Stimulated activated CD8-positive, alpha-beta memory T cell treated with anti-CD3 and anti-CD28 coated beads, Interleukin-2, amount 100 ng/mL, for 1 hour (primary cell): ENCODE results near the gene PRKCE.

Experiments
- DNase-seq, 2 donors: peaks; one replicate each; pipeline ENCODE4 v3.0.0-alpha.2; 2020; ENCODE audit warnings: low read depth in 2 of 2

Gene PRKCE

DNA sequence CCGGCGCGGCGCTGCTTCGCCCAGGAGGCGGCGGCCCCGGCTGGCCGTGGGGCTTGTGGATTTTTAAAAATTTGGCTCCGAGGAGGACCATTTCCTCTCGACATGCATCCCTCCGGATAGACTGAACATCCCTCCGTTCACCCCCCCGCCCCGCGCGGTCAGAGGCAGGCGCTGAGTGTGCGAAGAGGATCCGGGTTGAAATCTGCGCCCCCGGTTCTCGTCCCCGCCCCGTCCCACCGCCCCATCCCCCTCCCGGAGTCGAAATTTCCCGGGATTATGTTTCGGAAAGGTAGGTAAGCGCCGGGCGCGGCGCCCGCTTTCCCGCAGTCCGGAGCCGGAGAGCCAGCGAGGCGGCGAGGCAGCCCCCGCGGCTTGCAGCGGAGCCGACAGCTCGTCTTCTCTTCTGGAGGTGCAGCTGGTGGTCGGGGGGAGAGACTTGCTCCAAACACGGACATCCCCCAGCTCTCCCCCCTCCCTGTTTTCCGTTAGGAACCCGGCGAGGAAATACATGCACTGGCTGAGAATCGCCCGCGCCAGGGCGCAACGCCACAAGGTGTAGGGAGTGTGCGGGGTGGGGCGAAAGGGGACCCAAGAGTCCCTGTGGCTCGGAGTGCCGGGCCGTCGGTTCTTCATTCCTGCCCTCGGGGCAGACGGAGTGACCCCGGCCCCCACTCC lies at the start of gene PRKCE:
Gene PRKCE (plus strand): TSS at position 261 of the 675 bp plus-strand sequence.
- peak; percentile 17 to 35 for DNase-seq

DNA sequence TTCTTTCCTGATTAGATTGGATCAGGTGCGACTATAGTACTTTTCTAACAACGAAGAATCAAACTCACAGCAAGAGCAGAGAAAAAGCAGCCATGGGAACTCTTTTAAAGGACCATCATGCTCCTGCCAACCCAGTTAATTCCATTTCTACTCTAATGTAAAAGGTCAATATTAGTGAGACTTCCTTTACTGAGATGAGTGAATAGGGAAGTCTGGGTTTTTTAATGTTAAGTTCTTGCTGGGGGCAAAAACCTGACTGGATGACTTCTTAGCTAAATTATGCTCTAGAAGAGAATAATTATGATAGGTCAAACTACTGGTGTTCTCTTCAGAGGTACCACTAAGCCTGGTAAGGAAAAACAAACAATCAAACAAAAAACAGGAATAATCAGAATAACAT lies 48.9 kb upstream of the PRKCE start:
- no peak for DNase-seq

DNA sequence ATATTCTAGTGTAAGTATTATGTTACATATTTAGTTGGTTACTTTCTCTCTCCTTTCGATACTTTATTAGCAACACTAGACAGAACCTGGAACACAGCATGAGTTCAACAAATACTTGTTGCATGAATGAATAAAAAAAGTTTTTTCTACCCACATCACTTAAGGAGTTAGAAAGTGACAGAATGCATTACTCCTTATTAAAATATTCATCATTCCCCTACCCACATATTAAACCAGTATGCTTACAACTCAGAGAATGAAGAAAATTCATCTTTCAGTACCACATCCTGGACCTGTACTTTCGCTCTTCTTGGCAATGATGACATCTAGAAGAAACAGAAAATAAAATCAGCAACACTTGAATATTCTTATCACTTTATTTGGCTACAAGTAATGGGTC lies 46.4 kb upstream of the PRKCE start:
- no peak for DNase-seq

DNA sequence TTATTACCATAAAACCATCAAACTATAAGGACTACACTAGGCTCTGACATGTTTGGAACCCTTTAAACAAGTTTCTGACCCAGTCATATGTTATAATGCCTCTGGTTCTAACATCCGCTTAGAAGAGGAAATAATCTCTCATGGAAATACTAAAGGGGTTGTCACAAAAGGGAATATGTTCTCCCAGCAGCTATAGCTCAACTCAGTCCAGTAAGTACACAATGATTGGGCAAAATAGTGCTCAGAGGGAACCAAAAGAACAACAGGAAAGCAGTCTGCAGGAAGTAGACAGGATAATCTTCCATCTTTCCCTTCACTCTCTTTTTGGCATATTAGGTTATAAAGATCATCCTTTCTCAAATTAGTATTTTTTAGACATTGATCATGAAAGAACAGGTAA lies 44.7 kb upstream of the PRKCE start:
- no peak for DNase-seq

DNA sequence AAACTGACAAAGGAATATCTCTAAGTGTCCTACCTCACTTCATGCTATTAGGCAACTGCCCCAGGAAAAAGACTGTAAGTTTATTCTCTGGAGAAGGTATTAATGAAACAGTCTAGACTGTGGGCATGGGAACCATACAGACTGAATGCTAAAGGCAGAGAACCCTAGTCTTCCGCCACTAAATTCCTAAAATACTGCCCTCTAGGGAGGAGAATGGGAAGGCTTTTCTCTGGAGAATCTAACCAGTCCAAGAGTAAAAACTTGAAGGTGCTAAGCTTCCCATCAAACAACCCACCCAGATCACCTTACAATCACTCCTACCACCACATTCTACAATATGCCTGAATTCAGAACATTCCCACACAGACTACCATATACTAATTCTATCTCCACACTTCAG lies 43.8 kb upstream of the PRKCE start:
- no peak for DNase-seq

DNA sequence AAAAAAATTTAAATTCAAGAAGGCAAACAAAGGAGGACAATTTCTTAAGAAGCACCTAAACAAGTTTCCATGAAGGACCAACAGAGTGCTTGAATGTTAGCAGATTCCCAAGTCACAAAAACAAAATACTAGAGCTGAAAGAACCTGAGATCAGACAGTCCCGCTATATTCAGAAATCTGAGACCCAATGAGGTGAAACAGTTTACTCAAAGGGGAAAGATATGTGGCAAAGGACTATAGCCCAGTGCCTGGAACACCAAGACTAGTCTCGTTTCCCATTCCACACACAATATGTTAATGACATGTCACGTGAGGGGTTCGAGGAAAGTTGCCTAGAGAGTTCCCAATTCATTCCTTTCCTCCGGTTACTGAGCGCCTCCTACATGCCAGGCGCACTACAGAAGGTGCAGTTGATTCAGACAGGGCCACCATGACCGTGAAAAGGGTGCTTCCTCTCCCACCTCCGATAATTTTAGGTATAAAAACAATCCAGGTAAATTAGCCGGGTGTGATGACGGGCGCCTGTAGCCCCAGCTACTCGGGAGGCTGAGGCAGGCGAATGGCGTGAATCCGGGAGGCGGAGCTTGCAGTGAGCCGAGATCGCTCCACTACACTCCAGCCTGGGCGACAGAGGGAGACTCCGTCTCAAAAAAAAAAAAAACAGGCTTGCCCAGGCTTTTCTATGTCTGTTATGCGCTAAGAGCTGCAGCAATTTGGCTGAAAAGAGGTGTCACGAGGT lies 41.0 kb upstream of the PRKCE start:
- DNase-seq = peak in 1 of 2 donors; percentile 0

DNA sequence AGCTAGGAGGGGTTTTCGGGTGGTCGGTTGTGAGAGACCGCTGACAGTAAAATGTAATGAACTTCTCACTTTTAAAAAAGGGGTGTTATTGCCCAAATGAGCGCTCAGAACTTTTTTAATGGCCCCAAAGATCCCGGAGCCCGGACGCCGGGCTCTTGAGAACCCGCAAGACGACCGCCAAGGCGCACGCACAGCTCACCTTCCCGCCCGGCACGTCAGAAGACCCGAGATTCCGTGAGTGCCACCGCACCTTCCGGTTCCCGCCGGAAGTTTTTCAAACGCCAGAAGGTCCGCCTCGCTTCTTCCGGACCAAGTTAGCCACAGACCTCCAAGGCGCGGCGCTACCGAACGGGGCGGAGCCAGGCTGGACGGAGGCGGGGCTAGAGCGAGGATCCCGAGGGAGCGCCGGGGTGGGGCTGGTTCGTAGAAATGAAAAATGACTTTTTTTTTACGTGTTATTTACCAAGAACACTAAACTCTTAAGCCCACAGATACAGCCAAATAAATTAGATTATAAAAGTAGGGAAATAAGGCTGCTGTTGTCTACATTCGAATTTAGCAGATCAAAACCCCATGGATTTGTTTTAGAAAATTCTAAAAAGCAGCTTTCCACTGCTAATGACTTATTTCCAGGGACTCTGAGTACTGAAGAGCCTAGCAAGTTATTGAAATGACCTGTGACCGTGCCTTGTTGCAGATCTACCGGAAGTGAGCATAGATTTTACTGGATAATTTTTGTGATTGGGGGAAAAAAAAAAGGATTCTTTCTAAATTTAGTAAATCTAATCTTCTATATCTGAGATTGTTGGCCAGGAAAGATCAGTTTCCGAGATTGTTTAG lies 40.2 kb upstream of the PRKCE start, which contains the start of gene SRBD1:
Gene SRBD1 (minus strand): TSS at position 248 of the 840 bp plus-strand sequence. CDS start 5,826 bp downstream, outside the sequence.
- DNase-seq = peak; percentile 68 to 75

DNA sequence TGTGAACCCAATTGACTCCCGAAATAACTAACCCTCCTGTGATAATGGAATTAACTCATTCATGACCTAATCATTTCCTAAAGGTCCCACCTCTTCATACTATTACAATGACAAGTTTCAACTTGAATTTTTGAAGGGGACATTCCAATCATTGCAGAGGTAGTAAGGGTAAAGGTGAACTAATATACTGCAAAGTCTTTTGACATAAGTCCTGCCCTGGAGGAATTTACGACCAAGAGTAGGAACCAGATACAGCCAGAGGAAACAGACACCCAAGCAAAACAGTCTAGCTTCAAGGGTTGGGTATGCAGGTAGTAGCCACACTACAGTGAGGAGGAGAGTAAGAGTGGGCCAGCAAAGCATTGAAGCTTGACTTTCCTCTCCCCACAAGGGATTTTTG lies 39.2 kb upstream of the PRKCE start:
- DNase-seq = no peak

DNA sequence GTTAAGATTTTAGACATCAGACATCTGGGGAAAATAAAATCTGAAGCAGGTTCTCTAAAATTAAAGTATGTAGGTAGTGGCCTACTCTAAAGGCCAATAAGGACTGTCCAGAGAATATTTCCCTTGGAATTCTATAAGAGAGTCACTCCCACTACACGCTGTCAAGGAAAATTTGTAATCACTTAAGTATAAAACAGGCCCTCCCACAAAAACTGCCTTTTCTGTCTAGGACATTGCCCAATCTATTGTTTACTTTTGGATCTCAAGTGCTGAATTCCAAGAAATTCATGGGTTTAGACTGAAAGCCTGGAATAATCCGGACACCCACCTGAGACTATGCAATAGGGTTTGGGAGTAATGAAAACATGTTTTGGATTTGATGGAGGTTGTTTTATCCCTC lies 38.7 kb upstream of the PRKCE start:
- no peak for DNase-seq

DNA sequence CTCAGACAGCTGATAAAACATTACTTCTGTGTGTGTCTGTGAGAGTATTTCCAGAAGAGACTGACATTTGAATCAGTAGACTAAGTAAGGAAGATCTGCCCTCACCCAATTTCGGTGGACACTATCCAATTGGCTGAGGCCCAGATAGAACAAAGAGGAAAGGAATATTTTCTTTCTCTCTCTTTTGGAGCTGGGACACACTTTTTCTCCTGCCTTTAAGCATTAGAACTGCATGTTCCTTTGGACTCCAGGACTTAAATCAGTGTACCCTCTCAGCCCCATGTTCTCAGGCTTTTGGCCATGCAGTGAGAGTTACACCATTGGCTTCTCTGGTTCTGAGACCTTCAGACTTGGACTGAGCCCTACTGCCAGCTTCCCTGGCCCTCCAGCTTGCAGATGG lies 37.1 kb upstream of the PRKCE start:
- DNase-seq = no peak

DNA sequence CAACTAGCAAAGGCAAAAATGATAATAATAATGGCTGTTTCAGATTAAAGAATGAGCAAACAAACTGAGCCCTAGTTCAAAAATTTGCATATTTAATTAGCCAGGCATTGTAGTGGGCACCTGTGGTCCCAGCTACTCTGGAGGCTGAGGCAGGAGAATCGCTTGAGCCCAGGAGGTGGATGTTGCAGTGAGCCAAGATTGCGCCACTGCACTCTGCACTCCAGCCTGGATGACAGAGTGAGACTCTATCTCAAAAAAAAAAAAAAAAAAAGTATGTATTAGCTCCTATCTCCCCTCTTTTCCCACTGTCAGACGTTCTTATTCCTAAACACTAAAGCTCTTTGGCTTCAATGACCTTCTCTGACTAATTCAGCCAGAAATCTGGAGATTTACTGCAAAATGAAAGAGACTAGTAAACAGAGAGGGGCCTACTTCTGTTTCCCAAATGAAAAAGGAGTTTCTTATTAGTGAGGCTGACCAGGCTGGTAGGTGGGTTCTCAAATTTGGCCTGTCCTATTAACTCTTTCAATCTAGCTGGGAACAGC lies 36.5 kb upstream of the PRKCE start:
- DNase-seq = no peak

DNA sequence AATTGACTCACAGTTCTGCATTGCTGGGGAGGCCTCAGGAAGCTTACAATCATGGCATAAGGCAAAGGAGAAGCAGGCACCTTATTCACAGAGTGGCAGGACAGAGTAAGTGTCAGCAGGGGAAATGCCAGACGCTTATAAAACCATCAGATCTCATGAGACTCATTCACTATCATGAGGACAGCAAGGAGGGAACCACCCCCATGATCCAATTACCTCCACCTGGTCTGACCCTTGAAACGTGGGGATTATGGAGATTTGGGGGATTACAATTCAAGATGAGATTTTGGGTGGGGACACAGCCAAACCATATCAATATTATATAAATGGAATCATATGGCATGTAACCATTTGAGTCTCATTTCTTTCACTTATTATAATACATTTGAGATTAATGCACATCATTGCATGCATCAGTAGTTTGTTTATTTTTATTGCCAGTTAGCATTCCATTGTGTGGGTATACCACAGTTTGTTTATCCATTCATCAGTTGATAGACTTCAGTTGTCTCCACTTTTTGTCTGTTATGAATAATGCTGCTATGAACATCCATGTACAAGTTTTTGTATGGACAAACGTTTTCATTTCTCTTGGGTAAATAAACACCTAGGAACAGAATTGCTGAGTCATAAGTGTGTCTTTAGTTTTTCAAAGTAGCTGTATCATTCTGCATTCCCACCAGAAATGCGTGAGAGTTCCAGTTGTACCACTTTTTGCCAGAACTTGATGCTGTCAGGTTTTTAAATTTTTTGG lies 34.6 kb upstream of the PRKCE start:
- DNase-seq = no peak

DNA sequence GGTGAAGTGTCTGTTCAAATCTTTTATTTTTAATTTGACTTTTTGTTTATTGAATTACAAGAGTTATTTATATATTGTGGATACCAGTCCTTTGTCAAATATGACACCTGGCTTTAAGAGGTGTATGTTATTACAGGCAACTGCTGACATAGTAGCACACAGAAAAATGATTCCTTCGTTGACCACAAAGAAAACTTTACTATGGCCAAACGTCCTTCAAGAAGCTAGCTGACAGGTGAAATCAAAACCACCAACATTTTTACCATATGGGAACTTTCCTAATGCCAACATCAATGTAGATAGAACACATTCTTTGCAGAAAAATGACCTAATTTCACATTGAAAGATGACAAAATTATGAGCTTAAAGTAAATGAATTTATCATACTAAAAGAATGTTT lies 34.0 kb upstream of the PRKCE start:
- DNase-seq = no peak

DNA sequence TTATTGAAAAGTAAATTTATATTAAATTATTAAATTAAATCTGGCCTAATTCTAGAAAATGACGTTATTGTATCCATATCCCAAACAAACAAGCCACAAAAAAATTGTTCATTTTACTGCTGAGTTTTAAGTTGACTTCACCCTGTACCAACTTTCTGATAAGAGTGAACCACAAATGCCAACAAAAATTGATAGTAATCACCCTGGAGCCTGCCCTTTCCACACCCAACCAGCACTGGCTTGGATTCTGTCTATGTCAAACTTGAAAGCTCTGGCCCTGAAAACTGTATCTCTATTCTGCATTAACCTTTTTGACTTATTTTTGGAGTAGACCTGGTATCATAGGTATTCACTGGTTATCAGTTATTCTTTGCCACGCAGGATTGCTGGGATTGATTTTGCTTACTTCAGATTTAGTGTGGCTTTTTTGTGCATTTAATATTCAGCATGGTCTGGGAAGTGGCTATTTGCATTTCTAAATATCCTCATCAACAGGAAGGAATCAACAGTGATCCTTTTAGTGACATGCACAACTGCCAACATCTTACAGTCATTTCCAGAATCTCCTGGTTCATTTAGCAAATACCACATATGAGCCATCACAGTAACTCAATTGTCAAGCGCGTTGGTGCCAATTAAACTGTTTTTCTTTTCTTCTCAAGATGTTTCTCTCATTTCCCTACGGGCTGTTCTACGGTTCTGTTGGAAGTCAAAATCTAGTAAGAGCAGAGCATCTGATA lies 29.0 kb upstream of the PRKCE start:
- no peak for DNase-seq

DNA sequence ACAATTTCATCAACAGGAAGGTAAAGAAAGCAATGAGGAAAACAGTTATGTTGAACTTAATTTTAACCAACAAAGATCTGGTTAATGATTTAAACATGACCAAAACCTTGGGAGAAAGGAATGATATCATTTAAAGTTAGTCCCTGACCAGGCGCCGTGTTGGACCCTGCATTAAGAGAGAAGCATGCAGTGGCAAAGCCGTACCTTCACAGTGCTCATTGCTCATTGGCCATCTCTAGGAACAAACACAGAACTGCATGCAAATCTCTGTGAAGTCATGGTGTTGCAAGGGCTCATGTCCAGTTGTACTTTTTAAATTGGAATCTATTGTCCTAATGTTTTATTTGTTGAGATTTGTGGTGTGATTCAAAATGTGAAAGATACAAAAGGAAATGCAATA lies 28.4 kb upstream of the PRKCE start:
- no peak for DNase-seq

DNA sequence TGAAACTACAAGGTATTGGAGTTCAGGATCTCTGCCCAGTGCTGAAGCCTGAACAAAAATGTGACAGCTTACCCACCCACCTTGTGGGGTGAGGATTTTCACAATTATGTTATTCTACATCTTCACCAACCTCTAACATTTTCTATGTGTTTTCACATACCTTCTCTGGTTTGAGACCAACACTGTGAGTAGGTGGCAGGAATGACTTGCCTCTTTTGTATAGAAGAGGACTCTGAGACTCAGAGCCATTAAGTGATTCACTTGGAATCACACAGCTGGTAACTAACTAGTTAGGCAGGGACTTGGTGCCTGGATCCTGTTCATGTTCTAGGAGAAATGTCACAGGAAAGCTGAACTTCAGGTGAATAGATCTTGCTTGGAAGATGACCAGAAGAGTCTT lies 25.7 kb upstream of the PRKCE start:
- no peak for DNase-seq

DNA sequence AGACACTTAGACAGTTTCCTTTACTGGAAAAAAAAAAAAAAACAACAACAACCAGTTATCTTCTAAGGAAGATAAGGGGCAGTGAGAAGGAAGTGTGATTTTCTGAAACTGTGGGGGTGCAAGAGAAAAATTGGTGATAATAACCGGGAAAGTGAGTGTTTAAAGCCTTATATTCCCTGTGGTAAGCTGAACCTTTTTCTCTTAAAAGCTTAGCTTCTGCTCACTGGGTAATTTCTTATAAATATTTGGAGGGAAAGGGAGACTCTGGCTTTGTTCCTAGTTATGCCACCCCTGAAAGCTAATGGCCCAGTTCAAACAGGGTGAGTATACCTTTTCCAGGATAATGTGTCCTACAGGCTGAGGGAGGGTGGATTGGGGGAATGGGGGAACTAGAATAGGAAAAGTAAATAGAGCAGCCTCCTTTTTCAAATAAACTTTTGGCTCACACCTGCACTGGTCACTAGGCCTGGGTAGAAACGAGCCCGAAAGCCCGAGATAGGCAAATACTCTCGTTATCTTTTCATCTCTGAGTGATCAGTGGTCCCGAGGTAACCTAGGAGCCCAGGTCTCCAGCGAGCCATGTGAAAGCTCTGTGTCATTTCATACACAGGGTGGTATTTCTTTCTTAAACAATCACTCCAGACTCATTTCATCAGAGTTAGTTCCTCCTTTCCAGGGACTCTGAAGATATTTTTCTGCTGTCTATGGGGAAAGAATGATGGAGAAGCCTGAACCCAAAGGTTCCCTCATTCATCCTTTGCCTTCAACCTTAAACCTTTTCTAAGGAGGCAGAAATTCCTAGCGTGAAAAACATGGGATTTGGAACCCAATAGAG lies 24.9 kb upstream of the PRKCE start:
- no peak for DNase-seq

DNA sequence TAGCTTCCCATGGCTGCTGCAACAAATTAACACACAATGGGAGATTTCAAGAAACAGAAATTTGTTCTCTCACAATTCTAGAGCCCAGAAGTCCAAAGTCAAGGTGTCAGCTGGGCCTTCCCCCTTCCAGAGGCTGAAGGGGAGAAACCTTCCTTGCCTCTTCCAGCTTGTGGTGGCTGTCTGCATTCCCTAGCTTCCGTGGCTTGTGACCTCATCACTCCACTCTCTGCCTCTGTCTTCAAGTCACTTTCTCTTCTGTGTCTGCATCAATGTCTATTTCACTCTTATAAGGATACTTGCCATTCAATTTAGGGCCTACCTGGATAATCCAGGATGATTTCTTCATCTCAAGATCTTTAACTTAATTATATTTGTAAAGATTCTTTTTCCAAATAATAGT lies 23.6 kb upstream of the PRKCE start:
- DNase-seq = no peak

DNA sequence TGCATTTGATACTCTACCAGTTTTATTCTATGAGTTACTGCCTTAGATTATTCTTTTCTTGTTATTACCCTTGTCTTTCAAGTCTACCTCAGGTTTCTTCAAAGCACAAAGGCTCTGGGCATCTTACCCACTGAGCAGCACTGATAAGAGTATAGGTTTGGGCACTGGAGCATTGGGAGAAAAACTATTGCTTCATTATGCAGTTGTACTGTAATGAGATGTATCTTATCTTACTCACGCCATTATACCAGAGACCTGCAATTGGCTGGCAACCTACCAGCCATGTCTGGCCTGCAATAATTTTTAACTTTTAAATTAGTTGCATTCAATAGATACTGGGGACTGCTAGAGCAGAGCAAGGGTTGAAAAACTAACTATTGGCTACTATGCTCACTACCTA lies 21.5 kb upstream of the PRKCE start:
- no peak for DNase-seq

DNA sequence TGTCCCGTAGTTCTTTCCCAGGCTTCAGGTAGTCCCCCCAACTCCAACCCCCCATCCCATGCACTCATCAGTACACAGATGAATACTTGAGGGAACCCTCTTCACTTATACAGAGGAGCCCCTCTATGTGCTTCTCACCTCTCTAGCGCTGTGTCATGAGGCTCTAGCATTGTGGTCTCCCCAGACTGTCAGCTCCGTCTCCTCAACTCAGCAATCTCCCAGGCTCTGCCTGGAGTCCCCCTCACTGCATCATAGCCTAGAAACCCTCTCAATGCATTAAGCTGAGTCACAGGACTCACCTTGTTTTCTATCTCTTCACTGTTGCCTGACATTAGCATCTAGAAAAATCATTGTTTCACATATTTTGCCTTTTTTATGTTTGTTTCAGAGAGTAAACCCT lies 20.2 kb upstream of the PRKCE start:
- no peak for DNase-seq
